NCI-H146 treated with DMSO at 0.1 percent for 48 hours (cell line): Measurements from ENCODE around the gene MYCBP2.
"Not testable (repeated sequence)": the region's sequence is repeated elsewhere in the genome, so short reads cannot be mapped to it uniquely, and the experiment has no call there.

ENCODE experiments used
- DNase-seq: peaks from one replicate; lab custom pipeline; 2025; ENCODE audit not compliant: unreplicated experiment; lab: John Stamatoyannopoulos, UW

MYCBP2 gene

DNA sequence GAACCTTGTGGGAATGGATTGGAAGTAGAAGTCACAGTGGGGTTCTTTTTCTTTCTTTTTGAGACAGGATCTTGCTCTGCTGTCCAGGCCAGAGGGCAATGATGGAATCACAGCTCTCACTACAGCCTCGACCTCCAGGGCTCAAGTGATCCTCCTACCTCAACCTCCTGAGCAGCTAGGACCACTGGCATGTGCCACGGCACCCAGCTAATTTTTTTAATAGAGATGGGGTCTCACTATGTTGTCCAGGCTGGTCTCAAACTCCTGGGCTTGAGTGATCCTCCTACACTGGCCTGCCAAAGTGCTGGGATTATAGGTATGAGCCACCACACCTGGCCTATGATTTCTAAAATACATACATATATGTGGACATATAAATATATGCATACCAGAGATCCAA is 111.4 kb downstream of the MYCBP2 start:
- no peak for DNase-seq

DNA sequence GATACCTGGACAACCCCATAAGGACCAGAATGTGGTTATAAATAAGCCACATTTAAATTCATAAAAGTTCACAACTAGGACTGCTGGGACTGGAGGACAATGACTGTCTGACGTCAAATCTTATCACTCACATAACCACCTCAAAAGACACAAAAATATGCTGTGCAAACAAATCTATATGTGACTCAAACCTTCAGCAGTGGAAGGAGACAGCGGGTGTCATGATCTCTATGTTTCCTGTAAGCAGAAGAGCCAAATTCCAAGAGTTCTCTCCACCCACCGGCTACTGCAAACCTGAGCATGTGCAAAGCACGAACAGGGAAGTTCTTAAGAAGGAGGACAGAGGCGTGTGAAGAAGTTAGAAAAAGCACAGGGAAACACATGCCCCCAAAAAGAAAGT is 113.2 kb downstream of the MYCBP2 start:
- no peak for DNase-seq

DNA sequence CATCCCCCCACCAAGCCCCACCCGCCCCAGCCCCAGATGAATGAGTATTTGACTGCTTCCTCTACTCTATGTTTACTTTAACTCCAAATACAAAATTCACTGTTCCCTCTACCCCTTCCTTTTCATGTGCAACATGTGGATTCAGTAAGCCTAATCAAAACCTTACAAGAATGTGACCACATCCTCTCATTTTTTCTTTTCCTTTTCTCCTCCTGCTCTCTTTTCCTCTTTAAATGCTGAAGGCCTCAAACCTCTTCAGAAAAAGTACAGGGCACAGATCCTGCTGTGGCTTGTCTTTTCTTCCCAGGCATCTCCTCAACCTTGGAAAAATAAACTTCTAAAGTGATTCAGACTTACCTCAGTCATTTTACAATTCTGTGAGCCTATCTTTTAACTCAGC is 119.0 kb downstream of the MYCBP2 start:
- DNase-seq, result no peak

DNA sequence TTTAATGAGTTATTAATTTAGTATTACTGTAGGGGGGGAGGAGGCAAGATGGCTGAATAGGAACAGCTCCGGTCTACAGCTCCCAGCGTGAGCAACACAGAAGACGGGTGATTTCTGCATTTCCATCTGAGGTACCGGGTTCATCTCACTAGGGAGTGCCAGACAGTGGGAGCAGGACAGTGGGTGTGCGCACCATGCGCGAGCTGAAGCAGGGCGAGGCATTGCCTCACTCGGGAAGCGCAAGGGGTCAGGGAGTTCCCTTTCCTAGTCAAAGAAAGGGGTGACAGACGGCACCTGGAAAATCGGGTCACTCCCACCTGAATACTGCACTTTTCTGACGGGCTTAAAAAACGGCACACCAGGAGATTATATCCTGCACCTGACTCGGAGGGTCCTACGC is 127.9 kb downstream of the MYCBP2 start:
- not testable (repeated sequence) for DNase-seq

DNA sequence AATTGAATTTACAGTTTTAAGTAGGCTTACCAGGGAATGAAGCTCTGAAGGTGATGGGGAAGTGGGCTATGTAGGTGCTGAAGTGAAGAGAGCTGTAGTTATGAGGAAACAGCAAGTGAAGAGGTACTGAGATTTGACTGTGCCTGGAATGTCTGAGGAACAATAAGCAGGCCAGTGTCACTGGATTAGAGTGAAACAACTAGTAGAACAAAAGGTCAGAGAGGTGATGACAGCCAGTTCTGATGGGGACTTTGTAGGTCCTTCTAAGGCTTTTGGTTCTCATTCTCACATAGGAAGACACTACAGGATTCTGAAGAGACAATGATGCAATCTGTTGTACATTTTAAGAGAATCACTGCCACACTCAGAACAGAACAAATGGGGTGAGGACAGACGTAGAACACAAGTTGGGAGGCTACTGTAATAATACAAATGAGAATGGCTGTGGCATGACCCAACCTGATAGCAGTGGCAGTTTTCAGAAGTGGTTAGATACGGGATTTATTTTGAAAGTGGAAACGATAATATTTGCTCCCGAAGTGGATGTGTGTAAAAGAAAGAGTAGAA is 130.8 kb downstream of the MYCBP2 start:
- DNase-seq, result no peak

DNA sequence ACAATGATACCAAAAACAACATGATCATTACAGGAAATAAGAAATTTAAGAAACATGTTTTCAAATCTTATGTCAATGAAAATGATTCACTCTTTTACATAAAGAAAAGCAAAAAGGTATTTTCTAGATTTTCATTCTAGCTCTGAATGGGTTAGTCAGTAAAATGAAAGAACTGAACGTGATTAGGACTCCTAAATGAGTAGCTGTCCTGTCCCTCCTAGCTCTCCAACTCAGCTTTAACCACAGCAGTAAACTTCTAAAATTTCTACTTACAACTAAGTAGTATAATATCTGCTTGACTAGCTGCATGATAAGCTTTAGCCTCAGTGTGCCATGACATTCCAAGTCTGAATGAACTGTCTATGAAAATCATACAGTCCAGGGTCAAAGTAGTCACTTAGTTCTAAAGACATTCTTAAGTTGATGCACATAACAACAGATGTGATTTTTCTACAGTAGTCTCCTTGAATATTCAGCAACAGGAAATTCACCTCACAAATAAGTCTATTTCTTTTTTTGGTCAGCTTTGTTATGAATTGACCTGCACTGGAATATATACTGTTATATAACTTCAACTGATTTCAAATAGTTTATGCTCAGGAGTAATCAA is 136.4 kb downstream of the MYCBP2 start:
- DNase-seq, result no peak

DNA sequence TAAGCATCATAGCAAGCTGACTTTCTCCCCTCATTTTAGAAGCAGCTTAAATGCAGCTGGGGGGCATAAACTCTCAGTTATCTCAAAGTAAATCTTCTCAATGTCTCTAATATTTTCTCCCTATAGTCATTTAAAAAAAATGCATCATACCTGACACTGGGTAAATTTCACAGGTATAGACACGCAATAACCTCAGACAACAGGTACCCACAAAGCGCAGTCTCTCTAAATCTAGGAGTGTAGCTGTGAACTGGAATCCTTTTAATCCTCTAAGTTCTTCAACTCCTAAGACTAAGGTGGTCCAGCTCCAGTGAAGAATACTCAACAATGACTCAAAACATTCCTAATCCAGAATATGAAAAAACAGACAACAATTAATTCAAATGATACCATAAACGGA is 141.2 kb downstream of the MYCBP2 start:
- no peak for DNase-seq

DNA sequence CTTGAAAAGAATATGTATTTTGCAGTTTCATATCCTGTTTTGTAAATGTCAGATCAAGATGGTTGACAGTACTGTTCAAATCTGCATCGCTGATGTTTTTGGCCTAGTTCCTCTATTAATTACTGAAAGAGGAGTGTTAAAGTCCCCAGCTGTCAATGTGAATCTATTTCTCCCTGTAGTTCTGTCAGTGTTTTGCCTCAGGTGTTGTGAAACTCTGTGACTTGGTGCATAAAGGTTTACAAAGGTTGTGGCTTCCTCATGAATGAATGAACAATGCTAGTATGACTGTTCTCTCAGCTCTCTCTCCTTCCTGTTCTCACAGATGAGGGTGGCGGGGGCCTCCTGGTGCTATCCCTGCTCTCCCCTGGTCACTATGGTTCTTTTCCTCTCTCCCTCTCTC is 142.4 kb downstream of the MYCBP2 start:
- no peak for DNase-seq

DNA sequence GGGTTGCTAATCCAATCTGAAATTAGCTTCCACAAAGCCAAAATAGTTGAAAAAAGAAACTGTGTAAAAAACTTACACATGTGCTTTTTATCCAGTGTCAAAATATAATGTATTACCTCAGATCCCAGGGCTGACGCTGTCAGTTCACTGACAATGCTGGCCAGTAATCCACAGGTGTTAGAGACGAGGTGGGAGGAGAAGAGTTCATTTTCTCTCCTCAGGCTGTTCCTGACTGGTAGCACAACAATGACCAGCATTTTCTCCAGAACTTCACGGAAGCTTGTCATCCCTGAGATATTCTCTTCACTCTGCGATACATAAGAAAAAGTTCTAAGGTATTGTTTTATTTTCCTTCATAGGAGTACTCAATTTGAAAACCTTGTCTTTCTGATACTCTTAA is 146.9 kb downstream of the MYCBP2 start:
- DNase-seq, result no peak

DNA sequence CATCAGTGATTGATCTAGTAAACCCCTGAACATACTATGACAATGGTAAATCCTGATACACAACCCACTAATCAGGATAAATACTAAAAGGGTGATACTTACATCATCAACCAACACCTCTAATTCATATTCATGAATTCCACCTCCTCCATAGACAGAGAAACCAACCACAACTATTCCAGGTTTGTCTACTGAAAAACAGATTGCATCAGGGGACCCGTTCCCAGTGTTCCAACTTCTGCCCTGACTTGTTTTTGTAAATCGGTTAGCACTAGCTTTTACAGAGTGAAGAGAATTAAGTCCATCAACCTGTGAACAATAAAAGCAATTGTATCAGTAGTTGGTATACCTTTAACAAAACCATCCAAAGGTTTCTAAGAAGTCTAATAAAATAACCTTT is 149.2 kb downstream of the MYCBP2 start:
- no peak for DNase-seq

DNA sequence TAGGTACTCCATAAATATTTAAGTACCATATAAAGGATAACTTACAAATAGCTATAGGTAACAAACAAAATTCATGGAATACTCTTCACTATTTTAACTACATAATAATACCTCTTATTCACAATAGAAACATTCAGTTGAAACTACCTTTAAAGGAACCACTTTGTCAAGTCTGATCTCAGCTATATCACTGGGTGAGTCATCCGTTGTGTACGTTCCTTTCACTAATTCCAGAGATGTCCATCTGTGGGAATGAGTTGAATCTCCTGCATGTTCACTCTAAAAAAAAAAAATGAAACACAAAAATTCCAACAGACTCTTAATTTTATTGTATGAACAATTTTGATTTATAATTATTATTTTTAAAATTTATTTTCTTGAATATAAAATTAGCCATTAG is 150.5 kb downstream of the MYCBP2 start:
- no peak for DNase-seq

DNA sequence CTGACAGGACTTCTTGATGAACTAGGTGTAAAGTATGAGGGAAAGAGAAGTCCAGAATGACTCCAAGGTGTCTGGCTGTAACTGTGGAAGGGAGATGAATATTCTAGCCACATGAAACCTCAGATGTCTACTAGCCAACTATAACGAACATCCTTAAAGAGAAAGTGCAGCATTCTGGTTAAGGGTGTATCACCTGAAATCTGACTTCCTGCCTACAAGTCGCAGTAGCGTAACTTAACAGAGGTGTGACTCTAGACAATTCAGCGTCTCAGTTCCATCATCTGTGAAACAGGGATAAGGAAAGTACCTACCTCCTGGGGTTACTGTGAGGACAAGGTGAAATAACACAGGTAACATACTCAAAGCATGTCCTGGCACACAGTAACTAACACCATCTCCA is 154.2 kb downstream of the MYCBP2 start:
- DNase-seq, result no peak

DNA sequence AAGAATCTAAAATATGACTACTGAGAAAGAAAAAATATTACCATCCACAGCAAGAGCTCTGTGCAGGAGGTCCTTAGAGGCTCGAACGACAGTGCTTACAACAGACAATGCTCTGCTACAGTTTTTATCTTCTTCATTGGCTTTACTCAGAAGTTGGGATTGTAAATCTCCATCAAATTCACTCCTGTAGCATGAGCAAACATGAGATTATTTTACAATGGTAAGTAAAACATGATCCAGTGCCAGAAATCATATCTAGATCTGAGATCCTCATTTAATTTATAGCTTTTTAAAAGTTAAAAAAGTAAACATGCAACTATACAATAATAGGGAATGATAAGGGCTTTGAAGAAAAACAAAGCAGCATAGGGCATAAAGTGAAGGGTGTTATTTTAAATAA is 155.4 kb downstream of the MYCBP2 start:
- no peak for DNase-seq

DNA sequence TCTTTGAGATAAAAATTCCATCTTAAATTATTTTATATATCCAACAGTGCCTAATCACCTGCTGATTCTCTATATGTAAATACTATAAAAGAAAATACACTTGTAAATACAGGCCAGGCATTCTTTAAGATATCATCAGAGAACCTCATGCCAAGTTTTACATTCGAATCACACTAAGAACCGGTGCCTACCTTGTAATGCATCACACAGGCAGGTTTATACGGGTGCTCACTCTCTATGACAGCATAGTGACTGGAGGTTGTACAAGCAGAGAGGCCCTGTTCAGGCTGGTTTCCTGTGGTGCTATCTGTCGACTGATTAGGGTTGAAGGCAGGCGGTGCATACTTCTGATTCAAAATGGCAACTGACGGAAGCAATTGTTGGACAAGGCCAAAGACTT is 158.7 kb downstream of the MYCBP2 start:
- no peak for DNase-seq

DNA sequence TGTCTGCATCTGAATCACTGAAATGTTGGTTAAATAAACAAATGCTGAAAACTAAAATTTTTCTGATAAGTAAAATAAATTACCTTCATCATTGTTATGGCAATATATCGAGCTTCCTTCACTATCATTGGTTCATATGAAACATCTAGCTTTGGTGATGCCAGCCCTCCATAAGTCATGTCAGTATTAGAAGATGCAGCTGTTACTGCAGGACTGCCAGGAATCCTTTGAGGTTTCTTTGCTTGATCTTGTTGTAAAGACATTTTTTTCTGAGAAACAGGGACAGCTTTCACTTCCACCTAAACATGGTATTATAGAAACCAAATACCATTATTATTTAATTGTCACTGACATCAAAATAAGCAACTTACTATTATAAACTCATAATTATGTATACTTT is 176.2 kb downstream of the MYCBP2 start:
- DNase-seq, result no peak

DNA sequence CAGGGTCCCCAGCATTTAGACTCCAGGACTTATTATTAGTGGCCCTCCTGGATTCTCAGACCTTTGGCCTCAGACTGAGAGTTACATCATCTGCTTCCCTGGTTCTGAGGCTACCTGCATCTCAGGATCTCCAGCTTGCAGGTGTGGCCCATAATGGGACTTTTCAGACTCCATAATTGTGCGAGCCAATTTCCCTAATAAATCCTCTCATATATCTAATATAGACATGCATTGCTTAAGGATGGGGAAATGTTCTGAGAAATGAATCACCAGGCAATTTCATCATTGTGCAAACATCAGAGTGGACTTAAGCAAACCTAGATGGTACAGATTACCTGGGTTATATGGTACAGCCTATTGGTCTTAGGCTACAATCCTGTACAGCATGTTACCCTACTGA is 183.5 kb downstream of the MYCBP2 start:
- no peak for DNase-seq

DNA sequence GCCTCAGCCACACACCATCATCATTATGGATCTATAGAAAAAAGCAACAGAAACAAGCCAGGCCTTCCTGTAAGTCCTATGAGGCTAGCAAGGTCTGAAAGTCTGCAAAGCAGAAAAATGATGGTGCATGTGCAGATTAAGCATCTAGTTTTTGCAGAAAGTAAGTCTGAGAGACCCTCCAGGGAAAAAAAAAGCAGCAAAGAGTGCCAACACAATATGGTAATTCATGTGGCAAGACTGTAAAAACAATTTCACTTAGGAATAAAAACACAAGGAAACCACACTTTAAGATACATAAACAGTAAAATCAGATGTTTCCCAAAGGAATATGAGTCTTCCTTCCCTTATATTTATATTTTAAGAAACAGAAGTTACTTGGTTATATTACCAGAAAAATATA is 187.6 kb downstream of the MYCBP2 start:
- no peak for DNase-seq

DNA sequence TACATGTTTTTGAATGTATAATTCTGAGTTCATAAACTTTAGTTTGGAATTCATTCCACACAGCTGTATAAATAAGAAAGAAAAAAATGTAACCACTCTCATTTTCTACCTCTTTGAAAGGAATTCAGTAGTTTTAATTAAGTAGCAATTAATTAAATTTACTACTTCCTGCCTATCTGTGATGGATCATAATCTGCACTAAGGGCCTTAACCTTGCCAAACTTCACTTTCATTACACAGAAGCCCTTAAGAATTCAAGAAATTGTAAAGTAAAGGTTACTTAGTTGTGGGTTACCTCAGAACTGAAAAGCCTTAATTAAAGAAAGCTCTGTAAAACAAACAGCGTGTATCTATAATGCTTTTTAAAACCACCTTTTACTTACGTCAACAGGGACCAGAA is 188.1 kb downstream of the MYCBP2 start:
- no peak for DNase-seq

DNA sequence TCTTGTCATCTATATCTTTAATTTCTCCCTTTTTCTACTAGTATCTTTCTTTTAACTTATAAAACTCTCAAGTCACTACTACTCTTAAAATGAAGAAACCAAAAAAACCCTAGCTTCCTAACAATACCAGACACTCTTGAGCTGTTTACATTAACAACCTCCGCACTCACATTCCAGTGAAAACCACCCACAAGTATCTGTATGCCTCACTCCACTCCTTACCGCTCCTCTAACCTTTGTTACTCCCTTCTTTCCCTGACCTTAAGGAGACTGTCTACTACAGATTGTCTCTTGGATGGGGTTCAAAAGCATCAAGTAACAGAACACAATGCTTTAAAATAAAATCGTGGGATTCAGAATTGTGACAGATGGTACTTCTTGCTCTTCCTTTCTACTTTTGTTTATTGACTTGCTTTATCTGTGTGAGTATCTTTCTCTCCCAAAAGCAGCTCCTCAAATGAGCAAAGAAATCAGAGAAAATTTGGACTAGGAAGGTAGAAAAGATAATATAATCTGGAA is 189.9 kb downstream of the MYCBP2 start:
- no peak for DNase-seq

DNA sequence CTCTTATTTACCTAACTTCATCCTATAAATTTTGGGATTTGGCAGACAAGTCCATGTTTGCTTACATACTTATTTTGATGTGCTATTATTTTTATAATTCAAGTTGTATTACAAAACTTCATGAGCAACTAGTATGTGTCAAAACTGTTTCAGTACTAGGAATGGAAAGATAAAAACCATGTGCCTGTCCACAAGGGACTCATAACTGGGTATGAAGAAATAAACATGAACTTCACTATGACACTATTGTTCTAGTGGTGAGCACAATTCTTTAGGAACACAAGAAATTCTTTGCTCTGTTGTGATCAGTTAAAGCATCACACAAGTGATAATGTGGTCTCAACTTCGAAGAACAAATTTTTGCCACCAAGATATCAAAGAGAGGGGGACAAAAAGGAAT is 202.5 kb downstream of the MYCBP2 start:
- no peak for DNase-seq

DNA sequence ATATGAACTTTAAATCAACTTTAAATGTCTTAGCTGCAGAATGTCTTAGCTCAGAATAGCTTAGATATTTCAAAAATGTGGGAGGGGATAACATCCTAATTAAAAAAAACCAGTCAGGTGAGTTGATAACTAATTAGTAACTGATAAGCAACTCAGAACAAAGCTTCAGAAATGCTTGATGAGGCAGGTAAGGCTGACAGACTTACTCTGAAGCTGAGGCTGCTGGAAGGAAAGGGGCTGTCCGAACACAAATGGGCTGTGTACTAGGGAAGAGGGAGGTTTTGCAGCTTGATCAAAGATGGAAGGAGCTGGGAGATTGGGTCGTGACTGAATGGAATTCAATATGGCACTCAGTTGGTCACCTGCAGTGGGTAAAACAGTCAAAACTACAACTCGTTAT is 208.8 kb downstream of the MYCBP2 start:
- DNase-seq, result no peak

DNA sequence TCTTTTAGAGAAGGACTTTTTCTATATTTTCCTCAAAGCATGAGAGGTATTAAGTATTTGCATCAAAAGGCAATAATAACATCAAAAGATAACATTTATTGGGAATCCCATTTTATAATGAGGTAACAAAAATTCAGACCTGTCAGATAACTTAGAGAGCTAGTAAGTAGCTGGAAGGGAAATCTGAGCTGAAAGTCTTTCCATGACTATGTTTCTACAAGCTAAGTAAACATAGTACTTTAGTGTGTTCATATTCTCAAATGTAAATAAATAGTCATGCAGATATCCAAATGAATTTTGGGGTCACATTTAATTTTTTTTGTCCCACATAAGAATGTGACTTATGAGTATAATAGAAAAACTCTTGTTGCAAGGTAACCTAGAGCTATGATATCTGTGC is 212.6 kb downstream of the MYCBP2 start:
- DNase-seq, result no peak

DNA sequence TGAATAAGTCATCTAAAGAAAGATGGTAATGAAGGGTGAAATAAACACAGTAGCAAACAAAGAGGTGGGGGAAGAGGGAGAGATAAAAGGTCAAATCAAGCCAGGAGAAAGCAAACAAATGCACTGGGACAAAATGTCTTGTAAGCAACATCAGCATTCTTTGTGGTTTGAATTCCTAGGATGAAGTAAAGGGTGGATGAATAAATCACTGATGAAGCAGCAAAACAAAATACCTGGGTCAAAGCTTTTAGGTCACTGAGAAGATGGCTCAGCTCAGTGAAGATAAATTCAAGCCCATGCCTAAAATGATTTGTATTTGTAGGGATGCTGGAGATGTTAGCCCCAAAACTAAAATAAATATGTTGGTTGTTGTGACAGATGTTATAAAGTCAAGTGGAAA is 213.4 kb downstream of the MYCBP2 start:
- no peak for DNase-seq
